ENCODE measurements around the gene COPZ1. TPM values are rescaled to one million over a fixed set of nuclear protein-coding genes. Genes with fewer than 3 reads are reported as not detected.

COPZ1 gene
- total RNA-seq, 1 experiment from 2014 or later: 117 TPM

- Histone ChIP-seq H3K36me3 (replicated peaks; ENCODE audit: control insufficient read depth, insufficient read depth, low read length) (peaks cover under 1% of the 10 kb centered on the region), H3K27me3 (ENCODE audit: control insufficient read depth, insufficient read depth, low read length) (peaks cover 2% of the 10 kb centered on the region; the same call in 1 of the 2 replicates), H3K4me3 (ENCODE audit: insufficient read depth, low read depth, low read length) (no peak overlapping the region)
- no peak for DNase-seq
Observed at GRCh38 chr12:54355104-54355815, 30.3 kb downstream of the COPZ1 start.

- DNase-seq: no peak
- H3K36me3 ChIP-seq (replicated peaks; ENCODE audit: control insufficient read depth, insufficient read depth, low read length): no peaks in the 10 kb centered on the region
- H3K4me3 ChIP-seq (ENCODE audit: insufficient read depth, low read depth, low read length): no peak overlapping the region
- peaks cover 2% of the 10 kb centered on the region; the same call in 1 of the 2 replicates for H3K27me3 ChIP-seq (ENCODE audit: control insufficient read depth, insufficient read depth, low read length)
Observed at GRCh38 chr12:54356228-54356627, 31.3 kb downstream of the COPZ1 start.

- Histone ChIP-seq H3K4me3 (ENCODE audit: insufficient read depth, low read depth, low read length) (no peak overlapping the region), H3K27me3 (ENCODE audit: control insufficient read depth, insufficient read depth, low read length) (no peaks in the 10 kb centered on the region), H3K36me3 (replicated peaks; ENCODE audit: control insufficient read depth, insufficient read depth, low read length) (no peaks in the 10 kb centered on the region)
- DNase-seq: no peak
Observed at GRCh38 chr12:54356951-54357356, 32.0 kb downstream of the COPZ1 start.

- H3K36me3 ChIP-seq (replicated peaks; ENCODE audit: control insufficient read depth, insufficient read depth, low read length): no peaks in the 10 kb centered on the region
- H3K4me3 ChIP-seq (ENCODE audit: insufficient read depth, low read depth, low read length): peak overlapping the region; percentile 61
- H3K27me3 ChIP-seq (ENCODE audit: control insufficient read depth, insufficient read depth, low read length): no peaks in the 10 kb centered on the region
- no peak for DNase-seq
Observed at GRCh38 chr12:54357506-54358190, 32.7 kb downstream of the COPZ1 start.

- Histone ChIP-seq H3K4me3 (ENCODE audit: insufficient read depth, low read depth, low read length) (peak overlapping the region; percentile 61), H3K36me3 (replicated peaks; ENCODE audit: control insufficient read depth, insufficient read depth, low read length) (no peaks in the 10 kb centered on the region)
- DNase-seq: peak; percentile 52
Observed at GRCh38 chr12:54358191-54358944, 33.4 kb downstream of the COPZ1 start.

GRCh38 chr12:54358945-54359761 lies 34.2 kb downstream of the COPZ1 start:
- Histone ChIP-seq H3K36me3 (replicated peaks; ENCODE audit: control insufficient read depth, insufficient read depth, low read length) (no peaks in the 10 kb centered on the region), H3K27me3 (ENCODE audit: control insufficient read depth, insufficient read depth, low read length) (no peaks in the 10 kb centered on the region), H3K4me3 (ENCODE audit: insufficient read depth, low read depth, low read length) (peak overlapping the region; percentile 61)
- peak; percentile 97 for DNase-seq

More at GRCh38 chr12:54358191-54358944, 33.4 kb downstream of the COPZ1 start:
- no peaks in the 10 kb centered on the region for H3K27me3 ChIP-seq (ENCODE audit: control insufficient read depth, insufficient read depth, low read length)

- Histone ChIP-seq H3K27me3 (ENCODE audit: control insufficient read depth, insufficient read depth, low read length) (no peaks in the 10 kb centered on the region), H3K36me3 (replicated peaks; ENCODE audit: control insufficient read depth, insufficient read depth, low read length) (no peaks in the 10 kb centered on the region), H3K4me3 (ENCODE audit: insufficient read depth, low read depth, low read length) (peak overlapping the region; percentile 52)
- DNase-seq: no peak
Observed at GRCh38 chr12:54359762-54360351, 34.9 kb downstream of the COPZ1 start.

GRCh38 chr12:54360717-54361456 lies 36.0 kb downstream of the COPZ1 start:
- Histone ChIP-seq H3K4me3 (ENCODE audit: insufficient read depth, low read depth, low read length) (no peak overlapping the region), H3K27me3 (ENCODE audit: control insufficient read depth, insufficient read depth, low read length) (no peaks in the 10 kb centered on the region), H3K36me3 (replicated peaks; ENCODE audit: control insufficient read depth, insufficient read depth, low read length) (no peaks in the 10 kb centered on the region)
- DNase-seq: peak; percentile 77

- DNase-seq: no peak
- no peaks in the 10 kb centered on the region for H3K36me3 ChIP-seq (replicated peaks; ENCODE audit: control insufficient read depth, insufficient read depth, low read length)
- H3K27me3 ChIP-seq (ENCODE audit: control insufficient read depth, insufficient read depth, low read length): no peaks in the 10 kb centered on the region; the same call in none of the 2 replicates
- no peak overlapping the region for H3K4me3 ChIP-seq (ENCODE audit: insufficient read depth, low read depth, low read length)
Observed at GRCh38 chr12:54363047-54363446, 38.1 kb downstream of the COPZ1 start.

GRCh38 chr12:54363618-54364017 lies 38.7 kb downstream of the COPZ1 start:
- no peak overlapping the region for H3K4me3 ChIP-seq (ENCODE audit: insufficient read depth, low read depth, low read length)
- peaks cover 3% of the 10 kb centered on the region for H3K27me3 ChIP-seq (ENCODE audit: control insufficient read depth, insufficient read depth, low read length)
- no peak for DNase-seq
- no peaks in the 10 kb centered on the region for H3K36me3 ChIP-seq (replicated peaks; ENCODE audit: control insufficient read depth, insufficient read depth, low read length)

GRCh38 chr12:54364413-54364812 lies 39.5 kb downstream of the COPZ1 start, which contains the start of gene GPR84:
TSS of gene GPR84 (minus strand) at chr12:54364486. CDS start at chr12:54363851, 635 bp downstream.
- Histone ChIP-seq H3K4me3 (ENCODE audit: insufficient read depth, low read depth, low read length) (no peak within 1 kb of the TSS), H3K27me3 (ENCODE audit: control insufficient read depth, insufficient read depth, low read length) (peaks cover 10% of the 10 kb centered on the region), H3K36me3 (replicated peaks; ENCODE audit: control insufficient read depth, insufficient read depth, low read length) (no peaks in the 10 kb centered on the region)
- DNase-seq: no peak

GRCh38 chr12:54368025-54368708 lies 43.2 kb downstream of the COPZ1 start:
- Histone ChIP-seq H3K27me3 (ENCODE audit: control insufficient read depth, insufficient read depth, low read length) (peaks cover 19% of the 10 kb centered on the region), H3K36me3 (replicated peaks; ENCODE audit: control insufficient read depth, insufficient read depth, low read length) (no peaks in the 10 kb centered on the region; the same call in 1 of the 2 replicates), H3K4me3 (ENCODE audit: insufficient read depth, low read depth, low read length) (no peak overlapping the region)
- DNase-seq: no peak
